Stimulated activated CD8-positive, alpha-beta memory T cell treated with anti-CD3 and anti-CD28 coated beads, Interleukin-15, amount 100 ng/mL, for 24 hours (primary cell): ENCODE data around the gene QRFP.

Experiments used
- DNase-seq: peaks from one replicate; pipeline ENCODE4 v3.0.0-alpha.2; 2020; ENCODE audit warnings: low read depth

QRFP gene

DNA sequence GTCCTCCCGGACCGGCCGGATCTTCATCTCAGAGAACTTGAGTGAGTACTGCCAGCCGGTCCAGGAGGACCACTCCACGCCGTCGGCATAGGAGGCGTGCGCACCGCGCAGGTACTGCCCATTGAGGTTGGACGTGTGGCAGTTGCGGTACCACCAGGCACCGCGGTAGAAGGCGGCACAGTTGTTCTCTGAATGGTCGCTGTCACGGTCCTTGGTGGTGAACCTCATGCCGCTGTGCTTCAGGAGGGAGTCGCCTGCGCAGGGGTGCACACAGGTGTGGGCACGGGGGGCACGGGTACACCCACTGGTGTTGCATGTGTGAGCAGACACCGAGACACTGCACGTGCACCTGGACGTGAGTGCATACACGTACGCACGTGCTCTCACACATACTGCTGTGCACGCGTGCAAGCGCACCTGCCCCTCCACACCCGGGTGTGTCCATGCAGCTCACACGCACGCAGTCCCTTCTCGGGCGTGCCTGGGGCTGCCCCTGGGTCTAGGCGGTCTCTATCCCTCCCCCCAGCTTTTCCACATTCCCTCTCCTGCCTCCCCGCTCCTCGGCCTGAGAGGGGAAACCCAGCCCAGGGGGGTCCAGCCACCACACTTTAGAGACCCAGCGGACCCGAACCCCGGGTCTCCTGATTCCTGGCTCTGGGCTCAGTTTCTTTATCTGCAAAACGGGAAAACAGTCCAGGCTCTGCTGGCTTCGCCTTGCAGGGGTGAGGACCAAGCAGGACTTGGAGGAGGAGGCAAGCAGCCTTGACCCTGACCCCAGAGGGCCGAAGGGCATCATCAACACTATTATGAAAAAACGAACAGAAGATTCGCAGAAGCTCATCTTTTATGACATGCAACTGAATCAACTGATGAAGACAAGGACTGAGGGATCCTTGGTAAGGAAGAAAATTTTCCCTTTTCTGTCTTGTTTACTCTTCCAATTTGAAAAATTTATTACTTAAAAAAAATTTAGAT is 7.7 kb upstream of the QRFP start:
- no peak for DNase-seq

DNA sequence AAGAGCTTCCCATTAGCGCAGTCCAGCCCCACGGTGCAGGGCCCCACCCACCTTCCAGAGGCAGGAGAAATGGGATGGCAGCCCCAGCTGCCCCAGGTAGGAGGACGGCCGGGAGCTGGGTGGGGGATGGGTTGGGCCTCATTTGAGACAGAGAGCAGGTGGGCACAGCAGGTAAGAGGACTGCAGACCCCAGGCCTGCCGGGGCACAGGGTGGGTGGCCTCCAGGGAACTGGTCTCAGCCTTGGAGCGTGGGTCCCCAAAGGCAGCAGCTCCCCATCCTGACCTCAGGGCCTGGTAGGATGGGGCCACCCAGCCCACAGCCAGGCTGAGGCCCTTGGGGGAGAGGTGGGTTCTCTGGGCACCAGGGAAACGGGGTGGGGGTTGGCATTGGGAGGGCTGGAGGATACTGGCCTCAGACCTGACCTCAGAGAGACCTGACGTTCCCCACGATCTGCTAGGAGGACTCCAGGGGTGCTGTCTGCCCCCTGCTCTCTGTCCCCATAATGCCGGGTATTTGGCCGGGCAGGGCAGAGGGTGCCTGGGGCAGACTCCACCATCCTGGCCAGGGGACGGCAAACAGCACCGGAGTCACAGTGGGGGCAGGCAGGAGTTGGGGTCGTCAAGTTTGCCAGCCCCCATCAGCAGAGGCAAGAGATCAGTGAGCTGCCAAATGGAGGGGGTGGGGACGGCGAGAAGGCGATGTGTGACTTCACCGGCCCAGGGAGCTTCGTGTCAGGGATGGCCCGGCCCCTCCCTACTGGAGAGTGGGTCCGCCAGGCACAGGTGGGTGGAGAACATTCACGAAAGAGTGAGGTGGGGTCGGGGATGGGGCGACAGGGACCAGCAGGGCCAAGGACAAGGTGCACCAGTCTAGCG is 6.8 kb upstream of the QRFP start:
- DNase-seq: no peak

- DNase-seq: no peak
Measured at GRCh38 chr9:130902204-130903185, 5.9 kb upstream of the QRFP start.

DNA sequence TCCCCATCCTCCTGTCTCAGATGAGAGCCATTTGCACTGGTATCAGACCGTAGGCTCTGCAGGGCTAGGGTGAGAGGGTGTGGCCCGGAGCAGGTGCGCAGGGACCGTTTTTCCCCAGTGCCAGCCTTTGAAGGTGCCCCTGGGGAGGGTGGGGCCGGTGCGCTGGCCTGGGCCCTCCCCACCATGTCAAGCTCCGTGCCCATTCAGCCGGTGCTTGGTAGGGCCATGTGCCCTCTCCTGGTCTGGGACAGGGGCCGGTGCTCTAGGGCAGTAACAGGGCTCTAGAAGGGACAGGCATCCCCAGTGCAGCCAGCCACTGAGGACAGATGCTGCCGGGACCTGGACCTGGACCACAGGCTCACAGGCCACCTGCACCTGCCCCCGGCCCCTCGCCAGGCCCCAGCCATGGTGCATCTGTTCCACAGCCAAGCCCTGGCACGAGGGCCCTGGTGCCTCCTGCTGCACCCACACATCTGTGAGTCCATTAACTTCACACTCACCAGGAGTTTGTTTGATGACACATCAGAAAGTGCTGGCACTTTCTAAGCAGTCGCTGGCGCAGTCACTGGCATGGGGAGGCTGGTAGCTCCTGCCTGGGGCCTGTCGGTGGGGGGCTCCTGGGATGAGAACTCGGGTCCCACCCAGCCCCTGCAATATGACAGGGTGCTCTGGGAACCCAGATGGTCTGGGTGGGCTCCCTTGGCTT is 5.0 kb upstream of the QRFP start:
- DNase-seq: no peak

DNA sequence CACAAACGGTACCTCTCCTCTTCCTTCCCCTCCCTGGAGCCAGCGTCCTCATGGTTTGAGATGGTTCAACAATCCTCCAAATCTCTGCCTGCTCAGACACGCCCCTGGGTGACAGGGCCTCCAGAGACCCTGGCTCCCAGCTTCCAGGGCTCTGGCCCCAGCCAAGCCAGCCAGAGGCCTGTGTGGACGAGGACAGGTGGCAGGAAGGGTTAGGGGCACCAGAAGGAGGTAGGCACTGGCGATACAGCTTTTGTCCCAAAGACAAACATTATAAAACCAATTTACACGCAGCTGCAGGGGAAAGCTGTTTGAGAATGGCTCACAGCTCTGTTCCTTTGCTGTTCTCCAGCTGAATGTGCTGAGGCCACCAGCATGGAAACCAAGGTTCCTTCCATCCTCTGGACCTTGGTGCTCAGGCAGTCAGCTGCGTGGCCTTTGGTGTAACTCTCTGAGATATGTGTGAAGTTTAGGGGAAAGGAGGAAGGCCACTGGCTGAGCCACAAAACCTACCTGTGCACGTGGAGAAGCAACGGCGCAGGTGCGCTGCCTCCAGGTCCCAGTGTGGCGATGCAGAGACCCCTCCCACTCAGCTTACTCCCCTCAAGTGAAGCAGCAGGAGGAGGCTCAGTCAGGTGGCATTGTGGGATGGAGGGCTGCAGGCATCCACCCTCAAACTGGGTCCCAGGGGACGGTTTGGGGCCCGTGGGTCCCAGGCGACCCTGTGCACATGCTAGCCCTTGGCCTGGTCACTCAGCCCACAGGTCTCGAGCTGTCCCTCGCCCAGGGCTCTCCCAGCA is 4.3 kb upstream of the QRFP start:
- DNase-seq: no peak

DNA sequence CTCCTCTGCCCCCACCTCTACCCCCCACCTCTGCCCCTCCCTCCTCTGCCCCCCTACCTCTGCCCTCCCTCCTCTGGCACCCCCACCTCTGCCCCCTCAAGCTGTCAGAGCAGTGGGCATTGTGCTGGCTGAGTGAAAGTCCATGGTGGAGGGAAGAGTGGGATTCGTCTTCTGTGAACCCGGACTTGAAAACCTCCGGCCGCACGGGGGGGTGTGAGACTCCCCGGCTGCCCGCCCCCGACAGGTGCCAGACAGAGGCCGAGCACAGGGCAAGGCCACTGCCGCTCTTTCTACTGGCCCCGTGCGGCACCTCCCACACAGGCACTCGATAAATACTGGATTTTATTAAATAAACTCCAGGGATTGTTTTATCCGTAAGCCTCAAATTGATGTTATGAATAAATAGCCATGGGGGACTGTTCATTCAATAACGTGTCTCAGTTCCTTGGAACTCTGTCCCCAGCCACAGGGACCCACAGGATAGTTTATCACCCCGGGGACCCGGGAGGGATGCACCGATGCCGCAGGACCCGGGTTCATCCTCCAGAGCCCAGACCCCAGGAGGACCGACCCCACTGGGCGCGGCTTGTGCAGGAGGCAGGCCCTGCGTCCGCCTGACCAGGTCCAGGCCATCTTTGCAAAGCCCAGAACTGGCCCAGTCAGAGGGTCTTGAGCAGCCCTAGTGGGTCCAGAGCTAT is 2.6 kb upstream of the QRFP start:
- no peak for DNase-seq

DNA sequence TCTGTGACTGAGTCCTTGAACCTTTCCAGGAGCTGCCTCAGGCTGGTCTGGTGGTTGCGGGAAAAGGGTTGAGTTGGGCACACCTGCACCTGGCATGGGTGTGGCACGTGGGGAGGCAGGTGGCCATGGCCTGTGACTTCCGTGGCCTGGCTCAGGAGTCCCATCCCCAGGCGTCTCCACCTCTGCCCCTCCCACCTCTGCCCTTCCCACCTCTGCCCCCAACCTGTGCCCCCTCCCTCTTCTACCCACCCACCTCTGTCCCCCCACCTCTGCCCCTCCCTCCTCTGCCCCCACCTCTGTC is 1.9 kb upstream of the QRFP start:
- no peak for DNase-seq

GRCh38 chr9:130897848-130898551 is 1.4 kb upstream of the QRFP start:
- no peak for DNase-seq

GRCh38 chr9:130897105-130897751 is 616 bp upstream of the QRFP start:
- no peak for DNase-seq

GRCh38 chr9:130895481-130896232 is 955 bp downstream of the QRFP start:
- DNase-seq: no peak

DNA sequence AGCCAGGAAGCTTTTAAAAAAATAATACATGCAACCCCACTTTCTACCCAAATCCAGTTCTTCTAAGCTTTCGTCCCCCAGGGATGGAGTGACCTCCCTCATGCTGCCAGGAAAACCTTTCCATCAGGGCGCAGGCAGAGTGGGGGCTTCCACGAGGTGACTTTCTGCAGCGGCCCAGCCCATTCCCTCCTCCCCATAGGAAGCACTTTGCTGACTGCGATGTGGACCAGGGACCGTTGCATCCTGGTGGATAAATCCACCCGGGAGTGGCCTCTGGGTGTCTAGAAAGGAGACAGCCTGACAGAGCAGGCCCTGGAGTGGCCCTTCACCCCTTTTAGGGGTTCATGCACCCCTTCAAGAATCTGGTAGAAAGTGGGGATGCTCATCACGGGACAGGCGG is 1.6 kb downstream of the QRFP start:
- DNase-seq: no peak

DNA sequence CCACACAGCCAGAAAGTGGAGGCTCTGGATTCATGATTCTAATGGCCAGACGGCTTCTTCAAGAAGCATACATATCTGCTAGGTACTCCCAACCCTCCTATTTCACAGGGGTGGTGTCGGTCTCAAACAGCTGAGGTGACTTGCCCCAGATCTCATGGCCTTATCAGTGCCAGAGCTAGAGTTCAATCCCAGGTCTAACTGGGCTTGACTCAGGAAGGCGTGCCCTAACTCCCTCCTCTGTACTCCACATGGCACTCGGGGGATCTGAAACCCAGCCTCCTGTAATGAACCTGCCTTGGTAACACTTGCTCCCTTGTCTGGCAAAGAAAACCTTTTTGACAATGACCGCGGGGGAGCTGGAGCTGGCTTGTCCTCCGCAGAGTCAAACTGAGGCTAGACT is 2.1 kb downstream of the QRFP start:
- DNase-seq: no peak

DNA sequence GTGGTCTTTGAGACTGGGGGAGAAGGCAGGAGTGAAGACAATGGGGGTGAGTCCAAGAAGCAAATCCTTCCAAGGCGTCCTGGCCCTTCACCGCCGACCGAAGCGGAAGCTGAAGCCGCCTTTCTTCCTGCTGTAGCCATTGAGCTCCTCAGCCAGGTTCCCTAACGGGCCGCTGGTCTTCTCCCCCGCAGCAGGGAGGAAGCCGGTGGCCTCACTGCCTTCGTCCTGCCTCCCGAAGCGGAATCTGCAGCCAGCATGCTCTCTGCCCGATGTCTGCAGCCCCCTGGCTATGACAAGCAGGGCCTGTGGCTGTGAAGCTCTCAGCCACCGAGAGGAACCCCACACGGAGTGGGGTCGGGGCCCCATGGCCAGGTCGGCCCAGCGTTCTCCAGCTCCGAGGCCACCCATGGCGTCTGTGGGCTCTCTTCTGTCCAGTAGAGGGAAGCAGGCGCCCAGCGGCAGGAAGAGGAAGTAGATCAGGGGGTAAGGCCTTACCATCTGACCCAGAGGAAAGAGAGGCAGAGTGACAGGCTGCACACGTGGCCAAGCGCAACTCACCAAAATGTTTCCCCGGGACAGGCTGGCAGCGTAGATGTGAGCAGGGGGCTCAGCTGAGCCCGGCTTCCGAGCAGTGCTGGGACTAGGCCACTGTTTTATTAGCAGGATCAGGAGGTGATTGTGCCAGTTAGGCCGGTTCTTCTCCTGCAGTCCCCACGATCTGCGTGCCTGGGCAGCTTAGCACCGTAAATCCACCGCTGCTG is 3.1 kb downstream of the QRFP start:
- DNase-seq: no peak

GRCh38 chr9:130892477-130893304 is 3.9 kb downstream of the QRFP start:
- no peak for DNase-seq

DNA sequence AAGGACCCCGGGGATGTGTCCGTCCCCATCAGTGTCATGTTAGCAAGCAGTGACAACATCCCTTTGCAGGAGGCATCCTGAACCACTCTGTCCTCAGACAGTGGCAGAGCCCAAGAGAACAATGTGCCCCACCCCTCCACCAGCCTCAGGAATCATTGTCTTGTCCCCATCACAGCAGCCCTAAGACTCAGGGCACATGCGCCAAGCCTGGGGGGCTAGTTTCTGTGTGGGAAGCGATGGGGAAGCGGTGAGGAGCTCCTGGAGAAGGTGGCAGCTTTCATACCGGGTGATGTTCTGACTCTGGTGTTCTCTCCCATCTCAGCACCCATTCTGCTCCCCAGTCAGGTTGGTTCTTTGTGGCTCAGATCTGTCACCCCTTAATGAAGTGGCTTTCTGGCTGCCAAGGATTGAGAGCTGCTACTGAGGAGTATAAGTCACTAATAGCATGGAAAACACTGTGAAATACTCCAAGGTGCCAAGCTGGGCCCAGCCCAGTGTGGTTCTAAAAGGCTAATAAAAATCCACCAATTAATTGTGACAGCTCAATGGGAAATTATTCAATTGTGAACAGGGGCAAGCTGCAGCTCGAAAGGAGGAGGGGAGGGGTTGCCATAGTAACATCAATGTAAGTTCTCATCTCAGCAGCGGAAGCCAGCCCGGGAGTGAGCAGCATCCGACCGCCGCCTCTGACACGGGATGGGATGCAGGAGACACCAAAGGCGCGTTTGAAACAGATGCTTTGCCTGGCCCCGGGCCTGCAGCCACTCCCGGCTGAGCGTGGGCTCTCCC is 4.7 kb downstream of the QRFP start:
- no peak for DNase-seq
